H1 (cell line): ENCODE results near the gene WFDC1. TPM values are rescaled to one million over a fixed set of nuclear protein-coding genes. Genes with fewer than 3 reads are reported as not detected.

ENCODE experiments used
- ASH2L ChIP-seq: fragments of 200-600, 300-600 bp; sonication (generic); IDR thresholded peaks from one replicate; pipeline ENCODE4 v1.7.1; 2017; ENCODE audit warnings: low read length
- SIN3A ChIP-seq, 2 experiments: IDR thresholded peaks in 1 of 2; conservative IDR thresholded peaks in 1 of 2; 2 replicates each; pipeline ENCODE4 v1.6.1; 2011 to 2012; ENCODE audit warnings: low read length in 2 of 2, improper control_type of control experiment in 1 of 2, low read depth in 1 of 2, mild to moderate bottlenecking in 1 of 2
- TAF1 ChIP-seq: IDR thresholded peaks from 2 replicates; pipeline ENCODE4 v1.6.1; 2011; ENCODE audit warnings: mild to moderate bottlenecking, low read depth, low read length
- polyA plus RNA-seq, 7 experiments: library from polyadenylated mRNA; depleted of rRNA in 3 of 7; stranded (reverse) in 5 of 7; unstranded in 2 of 7; fragments of >200 nt in 5 of 7; fragments of 200-250 nt in 2 of 7; gene quantifications; 1 replicate in 5 of 7; 2 replicates in 1 of 7; 4 replicates in 1 of 7; pipeline versions ENCODE4 v1.2.1 to v1.2.3, GENCODE V29; 2011 to 2013; ENCODE audit warnings: missing spikeins in 2 of 7, mixed read lengths in 2 of 7
- total RNA-seq: library from RNA; stranded (reverse); fragmentation: NEBNext Ultra II Directional; extraction: Animal tissue kit (Norgen Biotek cat#: 25700); gene quantifications from 2 replicates; pipeline ENCODE4 v1.2.1, GENCODE V29; 2021

WFDC1 gene
- total and polyA plus RNA-seq, 2 of the 8 experiments (the other 6 are each of a cell fraction or from before 2014, with no cell fraction given) = 0.70 to 1.1 TPM

DNA sequence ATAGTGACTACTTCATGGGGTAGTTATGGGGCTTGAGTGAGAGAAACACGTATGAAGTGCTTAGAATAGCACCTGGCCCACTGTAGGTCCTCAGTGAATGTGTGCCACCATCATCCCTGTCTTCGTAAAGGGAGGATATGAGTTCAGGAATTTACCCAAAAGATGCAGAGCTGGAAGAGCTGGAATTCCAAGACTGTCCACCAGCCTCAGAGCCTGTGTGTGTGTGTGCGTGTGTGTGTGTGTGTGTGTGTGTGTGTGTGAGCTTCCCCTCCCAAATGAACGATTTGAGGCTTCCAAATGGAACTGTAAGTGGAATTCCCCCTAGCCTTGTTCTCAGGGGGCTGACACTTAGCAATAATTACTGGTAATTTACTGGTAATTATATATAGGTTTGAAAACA lies 27.3 kb downstream of the WFDC1 start (continued):
- no peak for TF ChIP-seq ASH2L
- TF ChIP-seq SIN3A (conservative IDR thresholded peaks at IDR 0.05 in 1 of 2, IDR thresholded peaks at IDR 0.05 in 1 of 2; ENCODE audit: low read depth in 1 of 2, low read length in 2 of 2) = no peak
- no peak for TF ChIP-seq TAF1
